HG03469 (cell line): ENCODE measurements around the gene IFNAR2.
"Not testable (repeated sequence)": the region's sequence is repeated elsewhere in the genome, so short reads cannot be mapped to it uniquely, and the experiment has no call there.

ENCODE experiments used
- ATAC-seq: cut with Tn5 transposase; IDR thresholded peaks from one replicate; pipeline ENCODE4 v1.9.1; 2021; ENCODE audit warnings: mild to moderate bottlenecking, moderate library complexity, moderate number of reproducible peaks; ENCODE audit not compliant: unreplicated experiment

IFNAR2 gene

GRCh38 chr21:33212159-33212851 is 17.4 kb upstream of the IFNAR2 start:
- no peak for ATAC-seq

GRCh38 chr21:33214056-33214455 is 15.7 kb upstream of the IFNAR2 start:
- no peak for ATAC-seq

DNA sequence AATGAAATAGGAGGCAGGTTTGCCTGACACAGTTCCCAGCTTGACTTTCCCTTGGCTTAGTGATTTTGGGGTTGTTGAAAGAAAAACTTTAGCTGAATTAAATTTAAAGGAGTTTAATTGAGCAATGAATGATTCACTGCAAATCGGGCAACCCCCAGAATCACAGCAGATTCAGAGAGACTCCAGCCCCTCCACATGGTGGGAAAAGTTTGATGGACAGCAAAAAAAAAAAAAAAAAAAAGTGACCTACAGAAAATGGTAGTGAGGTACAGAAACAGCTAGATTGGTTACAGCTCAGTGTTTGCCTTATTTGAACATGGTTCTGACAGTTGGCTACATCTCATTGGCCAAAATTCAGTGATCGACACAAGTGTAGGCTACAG is 12.6 kb upstream of the IFNAR2 start:
- ATAC-seq = no peak

GRCh38 chr21:33219300-33219699 is 10.4 kb upstream of the IFNAR2 start:
- no peak for ATAC-seq

GRCh38 chr21:33219954-33220353 is 9.8 kb upstream of the IFNAR2 start:
- ATAC-seq = no peak

DNA sequence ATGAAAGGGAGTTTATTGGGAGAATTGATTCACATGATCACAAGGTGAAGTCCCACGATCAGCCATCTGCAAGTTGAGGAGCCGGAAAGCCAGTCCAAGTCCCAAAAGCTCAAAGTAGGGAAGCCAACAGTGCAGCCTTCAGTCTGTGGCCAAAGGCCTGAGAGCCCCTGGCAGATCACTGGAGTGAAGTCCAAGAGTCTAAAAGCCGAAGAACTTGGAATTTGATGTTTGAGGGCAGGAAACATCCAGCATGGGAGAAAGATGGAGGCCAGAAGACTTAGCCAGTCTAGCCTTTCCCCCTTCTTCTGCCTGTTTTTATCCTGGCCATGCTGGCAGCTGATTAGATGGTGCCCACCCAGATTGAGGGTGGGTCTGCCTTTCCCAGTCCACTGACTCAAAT is 4.4 kb upstream of the IFNAR2 start:
- not testable (repeated sequence) for ATAC-seq

DNA sequence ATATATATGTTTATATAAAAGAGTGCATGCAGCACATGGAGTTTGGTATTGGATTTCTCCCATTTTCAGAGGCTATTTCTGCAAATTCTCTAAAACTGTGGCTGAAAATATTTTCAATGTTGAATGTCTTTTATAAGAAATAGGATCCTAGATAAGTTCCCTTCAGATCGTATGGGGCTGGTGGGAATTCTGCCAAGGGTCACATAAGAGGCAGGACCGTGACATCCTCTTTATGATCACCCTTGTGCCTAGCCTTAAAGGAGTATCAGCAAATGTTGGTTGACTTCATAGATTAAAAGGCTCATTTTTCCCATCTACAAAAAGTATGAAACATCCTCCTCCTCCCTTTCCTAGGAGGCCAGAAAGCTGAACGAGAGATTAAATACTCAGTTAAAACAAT is 1.3 kb upstream of the IFNAR2 start:
- ATAC-seq = no peak

- ATAC-seq = peak; percentile 4
Observed at GRCh38 chr21:33229099-33229783, 497 bp upstream of the IFNAR2 start.

DNA sequence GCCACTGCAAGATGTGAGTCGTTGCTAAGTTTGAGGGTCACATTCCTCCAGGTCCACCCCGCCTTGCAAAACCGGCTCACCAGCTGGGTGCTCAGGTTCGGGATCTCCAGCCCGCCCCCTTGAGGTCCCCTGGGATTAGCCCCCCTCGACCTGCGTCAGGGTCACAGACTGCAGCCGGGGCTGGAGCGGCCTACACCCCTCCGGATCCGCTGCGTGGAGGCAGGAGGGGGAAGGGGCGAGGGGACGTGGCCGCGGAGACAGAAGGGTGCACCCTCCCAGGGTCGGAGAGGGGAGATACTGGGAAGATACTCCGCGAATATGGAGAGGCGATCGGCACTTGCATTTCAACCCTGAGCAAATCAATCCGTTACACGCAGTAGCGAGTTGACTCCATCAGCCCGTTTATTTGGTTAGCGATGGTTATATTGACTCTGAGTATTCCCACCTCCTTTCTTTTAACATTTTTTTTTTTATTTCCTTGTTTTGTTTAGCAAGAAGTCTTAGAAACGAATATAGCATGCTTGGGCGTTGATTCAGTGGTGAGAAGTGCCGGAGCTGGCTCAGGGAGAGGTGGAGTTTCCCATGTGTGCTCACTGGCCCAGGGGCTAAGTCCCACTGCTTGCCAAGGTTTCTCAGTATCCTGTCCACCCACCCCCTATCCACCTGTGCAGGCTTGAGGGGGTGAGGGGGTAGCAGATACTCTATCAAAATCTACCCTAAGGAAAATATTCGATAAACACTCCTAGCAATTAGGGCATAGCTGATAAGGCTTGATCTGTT is 997 bp downstream of the IFNAR2 start:
- no peak for ATAC-seq

- ATAC-seq = no peak
Observed at GRCh38 chr21:33231526-33231925, 1.8 kb downstream of the IFNAR2 start.

DNA sequence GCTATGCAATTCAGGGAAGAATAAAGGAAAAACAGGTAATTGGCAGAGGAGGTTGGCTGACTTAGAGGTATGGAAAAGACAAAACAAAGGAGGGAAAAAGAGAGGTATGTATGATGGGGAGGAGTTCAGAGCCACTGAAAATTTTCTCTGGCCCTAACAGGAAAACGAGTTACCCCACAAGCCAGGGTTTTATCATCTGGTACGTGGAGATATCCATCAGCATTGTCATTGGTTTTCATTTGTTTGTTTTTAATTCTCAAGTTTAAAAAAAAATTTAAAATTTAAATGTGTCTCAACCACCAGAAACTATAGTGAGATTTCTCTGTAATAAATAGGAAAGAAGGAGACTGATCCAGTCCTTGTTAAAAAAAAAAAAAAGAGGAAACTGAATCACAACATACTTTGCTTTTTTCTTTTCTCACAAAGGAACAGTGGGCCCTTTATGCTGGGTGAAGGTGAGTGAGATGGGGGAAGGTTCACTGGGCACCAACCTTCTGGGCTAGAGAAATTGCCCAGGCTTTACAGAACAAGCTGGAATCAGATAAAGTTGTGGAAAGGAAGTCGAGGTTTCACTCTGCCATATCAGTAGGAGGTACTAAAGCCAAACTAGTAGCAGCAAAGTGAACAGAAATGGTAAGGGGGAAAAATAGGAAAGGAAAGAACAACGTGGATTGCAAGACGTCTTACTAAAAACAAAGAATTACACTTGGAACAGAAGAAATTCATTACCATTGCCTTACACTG is 2.7 kb downstream of the IFNAR2 start:
- ATAC-seq = no peak

GRCh38 chr21:33234635-33235520 is 5.1 kb downstream of the IFNAR2 start:
- ATAC-seq = no peak

GRCh38 chr21:33236013-33236686 is 6.4 kb downstream of the IFNAR2 start:
- no peak for ATAC-seq

GRCh38 chr21:33236766-33237165 is 7.0 kb downstream of the IFNAR2 start:
- ATAC-seq = no peak

GRCh38 chr21:33237486-33237885 is 7.7 kb downstream of the IFNAR2 start:
- no peak for ATAC-seq

DNA sequence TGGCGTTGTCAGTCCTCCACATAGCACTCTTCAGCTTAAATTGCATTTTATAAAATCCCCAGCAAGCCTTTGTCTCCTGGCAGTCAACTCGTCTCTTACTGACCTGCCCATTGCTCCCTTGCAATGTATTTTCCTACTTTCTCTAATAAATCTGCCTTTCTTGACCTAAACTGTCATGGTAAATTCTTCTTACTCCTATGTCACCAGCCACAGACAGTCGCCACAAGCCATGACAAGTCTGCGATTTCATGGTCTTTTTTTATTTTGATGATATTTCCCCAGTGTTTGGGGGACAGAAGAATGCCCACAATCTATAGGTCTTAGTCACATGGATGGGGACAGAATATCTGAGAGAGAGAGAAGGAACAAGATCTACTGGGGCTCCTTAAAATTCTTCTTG is 8.4 kb downstream of the IFNAR2 start:
- no peak for ATAC-seq

- peak; percentile 45 for ATAC-seq
Observed at GRCh38 chr21:33238565-33239255, 9.0 kb downstream of the IFNAR2 start.

DNA sequence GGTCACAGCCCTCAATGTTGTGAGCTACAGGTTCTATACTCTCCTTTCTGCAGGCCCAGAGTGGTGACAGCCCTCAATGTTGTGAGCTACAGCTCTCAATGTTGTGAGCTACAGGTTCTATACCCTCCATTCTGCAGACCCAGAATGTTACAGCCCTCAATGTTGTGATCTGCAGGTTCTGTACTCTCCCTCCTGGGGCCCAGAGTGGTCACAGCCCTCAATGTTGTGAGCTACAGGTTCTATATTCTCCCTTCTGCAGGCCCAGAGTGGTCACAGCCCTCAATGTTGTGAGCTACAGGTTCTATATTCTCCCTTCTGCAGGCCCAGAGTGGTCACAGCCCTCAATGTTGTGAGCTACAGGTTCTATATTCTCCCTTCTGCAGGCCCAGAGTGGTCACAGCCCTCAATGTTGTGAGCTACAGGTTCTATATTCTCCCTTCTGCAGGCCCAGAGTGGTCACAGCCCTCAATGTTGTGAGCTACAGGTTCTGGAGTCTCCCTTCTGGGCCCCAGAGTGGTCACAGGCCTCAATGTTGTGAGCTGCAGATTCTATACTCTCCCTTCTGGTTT is 9.9 kb downstream of the IFNAR2 start:
- ATAC-seq = not testable (repeated sequence)

DNA sequence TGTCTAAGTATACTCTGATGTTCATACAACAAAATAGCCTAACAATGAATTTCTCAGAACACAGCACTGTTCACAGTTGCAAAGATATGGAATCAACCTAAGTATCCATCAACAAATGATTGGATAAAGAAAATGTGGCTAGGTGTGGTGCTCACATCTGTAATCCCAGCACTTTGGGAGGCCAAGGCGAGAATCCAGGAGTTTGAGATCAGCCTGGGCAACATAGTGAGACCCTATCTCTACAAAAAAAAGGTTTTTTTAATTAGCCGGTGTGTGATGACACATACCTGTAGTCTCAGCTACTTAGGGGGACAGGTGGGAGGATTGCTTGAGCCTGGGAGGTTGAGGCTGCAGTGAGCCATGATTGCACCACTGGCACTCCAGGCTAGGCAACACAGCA is 10.7 kb downstream of the IFNAR2 start:
- ATAC-seq = no peak
